OCI-LY1 (cell line): ENCODE measurements around the gene UTP14C.

Source experiments
- H2AFZ ChIP-seq: fragments of 200-600 bp; sonication (generic), shearing (Covaris generic); 2 replicates; pipeline ENCODE4 v1.6.0; 2014; ENCODE audit warnings: antibody characterized with exemption, mild to moderate bottlenecking, low read length
- H3F3A ChIP-seq: fragments of 200-600 bp; sonication (generic), shearing (Covaris generic); 2 replicates; pipeline ENCODE4 v1.6.0; 2014; ENCODE audit warnings: mild to moderate bottlenecking, antibody characterized with exemption, low read length, moderate library complexity; ENCODE audit not compliant: insufficient read depth
- H3K27ac ChIP-seq: fragments of 200-600 bp; sonication (generic); 2 replicates; pipeline ENCODE4 v1.5.1; 2014; ENCODE audit warnings: low read length, mixed run types, mild to moderate bottlenecking, low read depth; ENCODE audit not compliant: poor library complexity, severe bottlenecking
- H3K27me3 ChIP-seq: fragments of 200-600 bp; sonication (generic); 2 replicates; pipeline ENCODE4 v1.6.0; 2014; ENCODE audit warnings: antibody characterized with exemption, mild to moderate bottlenecking, low read length, moderate library complexity; ENCODE audit not compliant: insufficient read depth
- H3K36me3 ChIP-seq: fragments of 200-600 bp; sonication (generic); 2 replicates; pipeline ENCODE4 v1.6.1; 2014; ENCODE audit warnings: mild to moderate bottlenecking, antibody characterized with exemption, low read length, moderate library complexity, mixed read lengths; ENCODE audit not compliant: insufficient read depth
- H3K4me1 ChIP-seq: fragments of 200-600 bp; sonication (generic); 2 replicates; pipeline ENCODE4 v1.5.1; 2014; ENCODE audit warnings: mild to moderate bottlenecking, low read length, moderate library complexity; ENCODE audit not compliant: insufficient read depth, severe bottlenecking
- H3K4me2 ChIP-seq: fragments of 200-600 bp; sonication (generic), shearing (Covaris generic); 2 replicates; pipeline ENCODE4 v1.6.1; 2014; ENCODE audit warnings: low read length
- H3K4me3 ChIP-seq: fragments of 200-600 bp; sonication (generic); 2 replicates; pipeline ENCODE4 v1.5.1; 2014; ENCODE audit warnings: low read length, low read depth, mild to moderate bottlenecking, mixed read lengths; ENCODE audit not compliant: poor library complexity, severe bottlenecking
- H3K79me2 ChIP-seq: fragments of 200-600 bp; shearing (Covaris generic); 2 replicates; pipeline ENCODE4 v1.6.1; 2016; ENCODE audit warnings: mixed run types, low read length, mixed read lengths; ENCODE audit not compliant: insufficient read depth
- H3K9ac ChIP-seq: fragments of 200-600 bp; sonication (generic), shearing (Covaris generic); 2 replicates; pipeline ENCODE4 v1.6.1; 2014; ENCODE audit warnings: mild to moderate bottlenecking, low read length, mixed read lengths
- H3K9me2 ChIP-seq: fragments of 200-600 bp; sonication (generic), shearing (Covaris generic); 2 replicates; pipeline ENCODE4 v1.6.1; 2014; ENCODE audit warnings: low read depth, mild to moderate bottlenecking, low read length, mixed read lengths
- H3K9me3 ChIP-seq: fragments of 200-600 bp; shearing (Covaris generic); 2 replicates; pipeline ENCODE4 v1.6.1; 2014; ENCODE audit warnings: low read length, mixed read lengths
- H4K20me1 ChIP-seq: fragments of 200-600 bp; sonication (generic), shearing (Covaris generic); 2 replicates; pipeline ENCODE4 v1.6.0; 2016; ENCODE audit warnings: mild to moderate bottlenecking, low read length; ENCODE audit not compliant: insufficient read depth
- EZH2 ChIP-seq: fragments of 200-600 bp; sonication (generic), shearing (Covaris generic); IDR thresholded peaks from 2 replicates; pipeline ENCODE4 v1.8.0; 2017; ENCODE audit warnings: borderline replicate concordance, mixed run types, mild to moderate bottlenecking, antibody characterized with exemption, low read length, moderate library complexity, mixed read lengths
- TF ChIP-seq, protein P1 (sequence below): fragments of 200-600 bp; sonication (generic), shearing (Covaris generic); IDR thresholded peaks from 2 replicates; pipeline ENCODE4 v1.5.1; 2017; ENCODE audit warnings: mild to moderate bottlenecking, antibody characterized with exemption, low read length, moderate library complexity, mixed read lengths

Gene UTP14C

DNA sequence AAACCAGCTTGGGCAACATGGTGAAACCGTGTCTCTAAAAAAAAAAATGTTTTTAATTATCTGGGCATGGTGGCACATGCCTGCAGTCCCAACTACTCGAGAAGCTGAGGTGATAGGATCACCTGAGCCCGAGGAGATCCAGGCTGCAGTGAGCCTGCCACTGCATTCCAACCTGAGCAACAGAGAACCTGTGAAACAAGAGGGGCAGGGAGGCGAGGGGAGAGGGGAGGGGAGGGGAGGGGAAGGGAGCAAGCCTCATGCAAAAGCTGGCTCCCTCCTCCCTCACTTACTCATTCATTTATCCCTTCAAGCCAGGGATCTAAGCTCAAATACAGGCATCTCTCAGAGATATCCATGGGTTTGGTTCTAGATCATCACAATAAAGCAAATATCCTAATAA is 22.1 kb upstream of the UTP14C start:
- H3K9me3 ChIP-seq = no peaks in the 10 kb centered on the region
- TF ChIP-seq, protein P1, sequence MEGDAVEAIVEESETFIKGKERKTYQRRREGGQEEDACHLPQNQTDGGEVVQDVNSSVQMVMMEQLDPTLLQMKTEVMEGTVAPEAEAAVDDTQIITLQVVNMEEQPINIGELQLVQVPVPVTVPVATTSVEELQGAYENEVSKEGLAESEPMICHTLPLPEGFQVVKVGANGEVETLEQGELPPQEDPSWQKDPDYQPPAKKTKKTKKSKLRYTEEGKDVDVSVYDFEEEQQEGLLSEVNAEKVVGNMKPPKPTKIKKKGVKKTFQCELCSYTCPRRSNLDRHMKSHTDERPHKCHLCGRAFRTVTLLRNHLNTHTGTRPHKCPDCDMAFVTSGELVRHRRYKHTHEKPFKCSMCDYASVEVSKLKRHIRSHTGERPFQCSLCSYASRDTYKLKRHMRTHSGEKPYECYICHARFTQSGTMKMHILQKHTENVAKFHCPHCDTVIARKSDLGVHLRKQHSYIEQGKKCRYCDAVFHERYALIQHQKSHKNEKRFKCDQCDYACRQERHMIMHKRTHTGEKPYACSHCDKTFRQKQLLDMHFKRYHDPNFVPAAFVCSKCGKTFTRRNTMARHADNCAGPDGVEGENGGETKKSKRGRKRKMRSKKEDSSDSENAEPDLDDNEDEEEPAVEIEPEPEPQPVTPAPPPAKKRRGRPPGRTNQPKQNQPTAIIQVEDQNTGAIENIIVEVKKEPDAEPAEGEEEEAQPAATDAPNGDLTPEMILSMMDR = no peak
- no peak for TF ChIP-seq EZH2

DNA sequence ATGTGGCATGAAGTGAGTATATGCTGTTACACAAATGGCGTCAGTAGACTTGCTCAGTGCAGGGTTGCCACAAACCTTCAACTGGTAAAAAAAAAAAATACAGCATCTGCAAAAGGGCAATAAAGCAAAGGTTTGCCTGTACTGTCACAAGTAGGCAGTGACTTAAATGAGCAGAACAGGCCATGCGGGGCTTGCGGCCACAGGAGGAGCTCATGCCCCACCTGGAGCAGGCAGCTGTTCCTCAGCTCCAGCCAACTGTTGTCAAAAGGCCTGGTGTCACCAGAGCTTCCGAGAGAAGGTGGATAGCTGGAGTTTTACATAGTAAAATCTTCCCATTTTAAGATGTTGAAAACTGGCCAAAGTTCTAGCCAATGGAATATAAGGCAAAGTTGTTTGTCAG is 20.9 kb upstream of the UTP14C start:
- no peaks in the 10 kb centered on the region for H3K36me3 ChIP-seq
- H3K4me3 ChIP-seq = no peak overlapping the region
- H3F3A ChIP-seq = no peaks in the 10 kb centered on the region
- H3K9ac ChIP-seq = no peak overlapping the region
- no peaks in the 10 kb centered on the region for H3K79me2 ChIP-seq
- no peak overlapping the region for H2AFZ ChIP-seq
- no peak overlapping the region for H3K4me2 ChIP-seq
- H3K4me1 ChIP-seq = no peaks in the 10 kb centered on the region
- H4K20me1 ChIP-seq = no peaks in the 10 kb centered on the region
- TF ChIP-seq, protein P1 = no peak
- TF ChIP-seq EZH2 = no peak
- H3K9me2 ChIP-seq = no peaks in the 10 kb centered on the region
- H3K27me3 ChIP-seq = peaks cover 12% of the 10 kb centered on the region; the same call in 1 of the 2 replicates
- no peaks in the 10 kb centered on the region for H3K9me3 ChIP-seq
- no peak overlapping the region for H3K27ac ChIP-seq

More for the DNA sequence above, 22.1 kb upstream of the UTP14C start:
- Histone ChIP-seq H4K20me1 (no peaks in the 10 kb centered on the region), H3K27ac (no peak overlapping the region), H3K4me1 (no peaks in the 10 kb centered on the region), H3K4me3 (no peak overlapping the region), H3K27me3 (peaks cover 12% of the 10 kb centered on the region; the same call in 1 of the 2 replicates), H3K36me3 (no peaks in the 10 kb centered on the region), H2AFZ (no peak overlapping the region), H3F3A (no peaks in the 10 kb centered on the region), H3K79me2 (no peaks in the 10 kb centered on the region), H3K9me2 (no peaks in the 10 kb centered on the region), H3K4me2 (no peak overlapping the region), H3K9ac (no peak overlapping the region)

GRCh38 chr13:52004511-52005170 is 19.9 kb upstream of the UTP14C start:
- H3K4me1 ChIP-seq = no peaks in the 10 kb centered on the region
- no peak overlapping the region for H3K27ac ChIP-seq
- H3K79me2 ChIP-seq = no peaks in the 10 kb centered on the region
- H2AFZ ChIP-seq = no peak overlapping the region
- no peak overlapping the region for H3K4me2 ChIP-seq
- no peak overlapping the region for H3K9ac ChIP-seq
- TF ChIP-seq, protein P1 = no peak
- no peak for TF ChIP-seq EZH2
- no peak overlapping the region for H3K4me3 ChIP-seq
- peaks cover 12% of the 10 kb centered on the region; the same call in 1 of the 2 replicates for H3K27me3 ChIP-seq
- H3K36me3 ChIP-seq = no peaks in the 10 kb centered on the region
- no peaks in the 10 kb centered on the region for H4K20me1 ChIP-seq
- H3K9me3 ChIP-seq = no peaks in the 10 kb centered on the region
- H3K9me2 ChIP-seq = no peaks in the 10 kb centered on the region
- H3F3A ChIP-seq = no peaks in the 10 kb centered on the region
